Mucosa of descending colon (tissue), 3 donors: Measurements from ENCODE around the gene MTA2. TPM values are rescaled to one million over a fixed set of nuclear protein-coding genes. Genes with fewer than 3 reads are reported as not detected.

Experiments
- ATAC-seq: fragments of 200-7000 bp; cut with Tn5 transposase; one replicate; pipeline ENCODE4 v1.9.1; 2020; ENCODE audit warnings: mild to moderate bottlenecking, moderate library complexity
- DNase-seq, 3 donors: peaks; one replicate each; pipeline ENCODE4 v3.0.0-alpha.2; 2020
- H3K36me3 ChIP-seq: fragments of 200-600 bp; one replicate; pipeline ENCODE4 v1.8.0; 2021; ENCODE audit warnings: low read depth, mild to moderate bottlenecking
- H3K4me1 ChIP-seq: fragments of 200-600 bp; one replicate; pipeline ENCODE4 v1.8.0; 2021; ENCODE audit warnings: low read depth, mild to moderate bottlenecking
- H3K4me3 ChIP-seq: fragments of 200-600 bp; one replicate; pipeline ENCODE4 v1.8.0; 2021; ENCODE audit warnings: mild to moderate bottlenecking
- H3K9me3 ChIP-seq: fragments of 200-600 bp; one replicate; pipeline ENCODE4 v1.8.0; 2021; ENCODE audit warnings: mild to moderate bottlenecking
- intact Hi-C, 2 donors: fragments of 100-400 bp; cut with DNase I in 1 of 2; cut with micrococcal nuclease in 1 of 2; formaldehyde crosslinking; loops; one replicate each; pipeline versions ENCODE4 v1.11.0 to v1.11.1; 2022; cut with DNase I, micrococcal nuclease
- total RNA-seq, 3 donors: library from RNA; stranded (reverse); fragmentation: NEBNext Ultra II Directional in 2 of 3; extraction: Animal tissue kit (Norgen Biotek cat#: 25700) in 2 of 3; gene quantifications; one replicate each; pipeline versions ENCODE4 v1.2.1 to v1.2.4, GENCODE V29; 2021 to 2023
- TF ChIP-seq, protein P1 (sequence below): fragments of 200-600 bp; IDR thresholded peaks from one replicate; pipeline ENCODE4 v1.8.0; 2022; ENCODE audit warnings: antibody characterized with exemption, mild to moderate bottlenecking
- donor health status: DM: no; HTN: no; CAD: no; lungs with moderate emphysema.
- donor health status: DM: no; HTN: no; CAD: no.
- donor health status: DM: no; HTN: yes; CAD: no.

The MTA2 gene
- total RNA-seq, 3 donors from 2014 or later = 70.7 to 92.1 (median 89.6) TPM

DNA sequence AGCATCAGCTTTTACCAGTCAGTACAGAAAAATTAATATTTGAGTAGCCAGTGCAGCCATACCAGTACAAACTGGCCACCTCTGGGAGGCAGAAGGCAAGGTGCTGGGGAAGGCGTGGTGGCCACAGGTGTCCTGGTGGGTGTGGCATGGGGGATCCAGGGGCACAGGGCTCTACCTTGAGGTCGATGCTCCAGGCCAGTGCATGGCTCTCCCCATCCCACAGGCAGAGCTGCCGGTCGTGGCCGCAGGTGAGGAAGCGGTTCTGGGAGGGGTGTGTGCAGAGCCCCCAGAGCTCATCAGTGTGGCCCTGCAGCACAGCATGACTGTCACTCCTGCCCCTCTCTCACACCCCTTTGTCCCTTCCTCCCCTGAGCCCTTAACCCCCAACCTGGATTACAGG is 3.8 kb upstream of the MTA2 start:
- intact Hi-C loops = no loop called here
- DNase-seq (no peak), ATAC-seq (no peak)
- Histone ChIP-seq H3K4me1 (peaks cover 12% of the 10 kb centered on the region), H3K36me3 (no peaks in the 10 kb centered on the region), H3K4me3 (no peak overlapping the region), H3K9me3 (no peaks in the 10 kb centered on the region)
- TF ChIP-seq, protein P1, sequence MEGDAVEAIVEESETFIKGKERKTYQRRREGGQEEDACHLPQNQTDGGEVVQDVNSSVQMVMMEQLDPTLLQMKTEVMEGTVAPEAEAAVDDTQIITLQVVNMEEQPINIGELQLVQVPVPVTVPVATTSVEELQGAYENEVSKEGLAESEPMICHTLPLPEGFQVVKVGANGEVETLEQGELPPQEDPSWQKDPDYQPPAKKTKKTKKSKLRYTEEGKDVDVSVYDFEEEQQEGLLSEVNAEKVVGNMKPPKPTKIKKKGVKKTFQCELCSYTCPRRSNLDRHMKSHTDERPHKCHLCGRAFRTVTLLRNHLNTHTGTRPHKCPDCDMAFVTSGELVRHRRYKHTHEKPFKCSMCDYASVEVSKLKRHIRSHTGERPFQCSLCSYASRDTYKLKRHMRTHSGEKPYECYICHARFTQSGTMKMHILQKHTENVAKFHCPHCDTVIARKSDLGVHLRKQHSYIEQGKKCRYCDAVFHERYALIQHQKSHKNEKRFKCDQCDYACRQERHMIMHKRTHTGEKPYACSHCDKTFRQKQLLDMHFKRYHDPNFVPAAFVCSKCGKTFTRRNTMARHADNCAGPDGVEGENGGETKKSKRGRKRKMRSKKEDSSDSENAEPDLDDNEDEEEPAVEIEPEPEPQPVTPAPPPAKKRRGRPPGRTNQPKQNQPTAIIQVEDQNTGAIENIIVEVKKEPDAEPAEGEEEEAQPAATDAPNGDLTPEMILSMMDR = no peak

DNA sequence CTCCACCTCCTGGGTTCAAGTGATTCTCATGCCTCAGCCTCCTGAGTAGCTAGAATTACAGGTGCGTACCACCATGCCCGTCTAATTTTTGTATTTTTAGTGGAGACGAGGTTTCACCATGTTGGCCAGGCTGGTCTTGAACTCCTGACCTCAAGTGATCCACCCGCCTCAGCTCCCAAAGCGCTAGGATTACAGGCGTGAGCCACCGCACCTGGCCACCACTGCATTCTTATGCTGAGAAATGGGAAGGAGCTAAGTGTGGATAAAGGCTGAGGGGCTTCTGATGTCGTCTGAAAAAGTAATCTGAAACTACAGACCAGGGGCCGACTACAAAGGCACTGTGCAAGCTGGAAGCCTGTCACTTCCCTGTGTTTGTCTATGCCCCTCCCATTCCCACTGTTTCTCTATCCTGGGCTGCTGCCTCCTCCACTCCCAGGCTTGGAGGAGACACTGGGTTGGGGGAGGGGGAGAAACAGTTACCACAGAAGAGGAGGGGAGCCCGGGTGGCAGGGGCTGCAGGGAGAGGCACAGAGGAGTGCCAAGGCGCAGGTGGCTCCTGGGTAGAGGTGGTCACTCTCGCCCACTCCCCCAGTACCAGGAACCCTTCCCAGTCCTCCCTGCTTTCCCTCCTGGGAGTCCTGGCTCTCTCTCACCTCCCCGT is 2.9 kb upstream of the MTA2 start:
- no peak for DNase-seq
- H3K4me1 ChIP-seq = peaks cover 21% of the 10 kb centered on the region
- H3K36me3 ChIP-seq = no peaks in the 10 kb centered on the region
- TF ChIP-seq, protein P1 = no peak
- H3K9me3 ChIP-seq = no peaks in the 10 kb centered on the region
- intact Hi-C loops = no loop called here
- ATAC-seq = no peak
- H3K4me3 ChIP-seq = no peak overlapping the region

DNA sequence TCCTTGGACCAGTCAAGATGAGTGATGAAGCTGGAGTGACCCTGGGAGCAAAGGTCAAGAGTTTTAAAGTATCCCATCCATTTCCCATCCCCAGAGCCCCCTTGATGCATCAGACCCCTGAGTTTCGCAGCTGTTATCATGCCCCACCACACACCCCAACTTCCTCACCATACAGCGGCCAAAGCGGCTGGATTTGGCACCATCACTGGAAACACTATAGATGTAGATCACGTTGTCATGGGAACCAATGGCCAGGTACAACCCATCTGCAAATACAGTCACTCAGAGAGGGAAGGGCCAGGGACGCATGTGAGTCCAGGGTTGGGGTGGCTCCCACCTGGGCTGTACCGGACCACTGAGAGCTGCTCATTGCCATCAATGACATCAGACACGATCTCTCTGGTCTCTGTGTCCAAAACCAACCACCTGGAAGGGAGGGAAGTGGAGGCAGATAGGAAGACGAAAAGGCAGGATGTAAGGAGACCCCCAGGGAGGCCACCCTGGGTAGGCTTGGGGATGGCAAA is 2.2 kb upstream of the MTA2 start:
- intact Hi-C loops = no loop called here
- Histone ChIP-seq H3K36me3 (no peaks in the 10 kb centered on the region), H3K4me3 (no peak overlapping the region), H3K4me1 (peaks cover 28% of the 10 kb centered on the region), H3K9me3 (no peaks in the 10 kb centered on the region)
- DNase-seq = peak in 1 of 3 donors; percentile 39
- TF ChIP-seq, protein P1 = no peak
- no peak for ATAC-seq

- intact Hi-C loops = no loop called here
- Histone ChIP-seq H3K4me3 (no peak overlapping the region), H3K36me3 (no peaks in the 10 kb centered on the region), H3K4me1 (peaks cover 28% of the 10 kb centered on the region), H3K9me3 (no peaks in the 10 kb centered on the region)
- ATAC-seq = no peak
- DNase-seq = no peak
- TF ChIP-seq, protein P1 = no peak
Observed at GRCh38 chr11:62603072-62603408, 1.4 kb upstream of the MTA2 start.

GRCh38 chr11:62602141-62603071 is 741 bp upstream of the MTA2 start:
- Histone ChIP-seq H3K9me3 (no peaks in the 10 kb centered on the region), H3K4me3 (peak overlapping the region; percentile 88), H3K4me1 (peaks cover 28% of the 10 kb centered on the region), H3K36me3 (no peaks in the 10 kb centered on the region)
- ATAC-seq (peak; percentile 54), DNase-seq (peak; percentile 75 to 86 (median 84))
- intact Hi-C loops = no loop called here
- TF ChIP-seq, protein P1 = no peak
